H1 (cell line): ENCODE measurements around the gene RBP7. TPM values are rescaled to one million over a fixed set of nuclear protein-coding genes. Genes with fewer than 3 reads are reported as not detected.

ENCODE experiments used
- GTF2F1 ChIP-seq: IDR thresholded peaks from 2 replicates; pipeline ENCODE4 v1.6.1; 2012; ENCODE audit warnings: low read depth, low read length, improper control_type of control experiment, borderline replicate concordance
- SAP30 ChIP-seq: fragments of 300-600 bp; sonication (generic); IDR thresholded peaks from 2 replicates; pipeline ENCODE4 v1.7.1; 2012; ENCODE audit warnings: low read length, moderate library complexity, mild to moderate bottlenecking, inconsistent platforms; ENCODE audit not compliant: insufficient read depth, insufficient replicate concordance
- SP1 ChIP-seq: IDR thresholded peaks from 2 replicates; pipeline ENCODE4 v1.6.1; 2011; ENCODE audit warnings: low read depth, low read length
- polyA plus RNA-seq, 7 experiments: library from polyadenylated mRNA; depleted of rRNA in 3 of 7; stranded (reverse) in 5 of 7; unstranded in 2 of 7; fragments of >200 nt in 5 of 7; fragments of 200-250 nt in 2 of 7; gene quantifications; 1 replicate in 5 of 7; 2 replicates in 1 of 7; 4 replicates in 1 of 7; pipeline versions ENCODE4 v1.2.1 to v1.2.3, GENCODE V29; 2011 to 2013; ENCODE audit warnings: missing spikeins in 2 of 7, mixed read lengths in 2 of 7
- total RNA-seq: library from RNA; stranded (reverse); fragmentation: NEBNext Ultra II Directional; extraction: Animal tissue kit (Norgen Biotek cat#: 25700); gene quantifications from 2 replicates; pipeline ENCODE4 v1.2.1, GENCODE V29; 2021

RBP7 gene
- total and polyA plus RNA-seq, 2 of the 8 experiments (the other 6 are each of a cell fraction or from before 2014, with no cell fraction given) = 5.7 to 7.2 TPM

- TF ChIP-seq GTF2F1 (no peak), SAP30 (no peak), SP1 (no peak)
- TF ChIP-seq, all 59 proteins: peak for 0
Measured at GRCh38 chr1:10051656-10052055, 54.6 kb downstream of the RBP7 start (continued).
